HepG2 (cell line): ENCODE results near the gene TRAF3. TPM values are rescaled to one million over a fixed set of nuclear protein-coding genes. Genes with fewer than 3 reads are reported as not detected.

Source experiments
- EZH2 ChIP-seq: conservative IDR thresholded peaks from 2 replicates; pipeline ENCODE4 v1.6.1; 2012; ENCODE audit warnings: mild to moderate bottlenecking, low read depth, low read length, moderate library complexity
- FOXP1 ChIP-seq, 2 experiments: fragments of 450-650 bp in 1 of 2; IDR thresholded peaks; 2 replicates each; pipeline ENCODE4 v1.6.1; 2017 to 2018; ENCODE audit warnings: antibody characterized with exemption in 1 of 2
- MED8 ChIP-seq: sonication (generic); formaldehyde crosslinking; IDR thresholded peaks from 2 replicates; pipeline ENCODE4 v1.8.1; 2023; ENCODE audit warnings: mild to moderate bottlenecking, missing genetic modification reagents; ENCODE audit not compliant: insufficient replicate concordance
- PHF21A ChIP-seq: sonication (generic); formaldehyde crosslinking; IDR thresholded peaks from 2 replicates; pipeline ENCODE4 v1.5.0; 2020; ENCODE audit warnings: mild to moderate bottlenecking, missing genetic modification reagents
- SALL1 ChIP-seq: sonication (generic); formaldehyde crosslinking; IDR thresholded peaks from 2 replicates; pipeline ENCODE4 v1.8.0; 2022; ENCODE audit warnings: mild to moderate bottlenecking, missing genetic modification reagents
- SATB2 ChIP-seq: sonication (generic); formaldehyde crosslinking; IDR thresholded peaks from 2 replicates; pipeline ENCODE4 v1.5.0; 2020; ENCODE audit warnings: missing genetic modification reagents
- TSC22D2 ChIP-seq: sonication (generic); formaldehyde crosslinking; IDR thresholded peaks from 2 replicates; pipeline ENCODE4 v1.5.1; 2020; ENCODE audit warnings: missing genetic modification reagents, mild to moderate bottlenecking, borderline replicate concordance
- ZIK1 ChIP-seq: sonication (generic); formaldehyde crosslinking; IDR thresholded peaks from 2 replicates; pipeline ENCODE4 v1.5.0; 2020; ENCODE audit warnings: mild to moderate bottlenecking, low read depth, missing genetic modification reagents, borderline replicate concordance
- ZMYM3 ChIP-seq: sonication (generic); formaldehyde crosslinking; IDR thresholded peaks from 2 replicates; pipeline ENCODE4 v1.5.1; 2020; ENCODE audit warnings: mild to moderate bottlenecking, missing genetic modification reagents
- ZNF24 ChIP-seq: fragments of 450-650 bp; IDR thresholded peaks from 2 replicates; pipeline ENCODE4 v1.6.1; 2017; ENCODE audit warnings: antibody characterized with exemption, mild to moderate bottlenecking
- ZNF891 ChIP-seq: sonication (generic); formaldehyde crosslinking; IDR thresholded peaks from 2 replicates; pipeline ENCODE4 v1.5.0; 2020; ENCODE audit warnings: mild to moderate bottlenecking, missing genetic modification reagents
- polyA plus RNA-seq, 8 experiments: library from polyadenylated mRNA; depleted of rRNA in 3 of 8; stranded (reverse) in 7 of 8; unstranded in 1 of 8; fragments of >200 nt; fragmentation: Illumina TruSeq in 4 of 8; extraction: Trizol in 4 of 8; gene quantifications; 2 replicates each; pipeline versions ENCODE4 v1.2.1 to v1.2.3, GENCODE V29; 2011 to 2016; ENCODE audit warnings: low read depth in 4 of 8, missing spikeins in 1 of 8, mixed read lengths in 1 of 8; ENCODE audit not compliant: insufficient read depth in 1 of 8
- total RNA-seq, 5 experiments: library from RNA; depleted of rRNA; stranded (reverse); fragments of >200 nt; fragmentation: Illumina TruSeq; extraction: Trizol; gene quantifications; 2 replicates each; pipeline ENCODE4 v1.2.3, GENCODE V29; 2016; ENCODE audit warnings: low read depth in 1 of 5
- TF ChIP-seq, protein P1 (sequence below): sonication (generic); formaldehyde crosslinking; conservative IDR thresholded peaks from 2 replicates; pipeline ENCODE4 v1.4.0; 2020; ENCODE audit warnings: mild to moderate bottlenecking, missing genetic modification reagents, moderate library complexity
- TF ChIP-seq, protein P2 (sequence below): sonication (generic); formaldehyde crosslinking; conservative IDR thresholded peaks from 2 replicates; pipeline ENCODE4 v1.4.0; 2020; ENCODE audit warnings: missing genetic modification reagents
- TF ChIP-seq, protein P3 (sequence below): sonication (generic); formaldehyde crosslinking; IDR thresholded peaks from 2 replicates; pipeline ENCODE4 v1.4.0; 2020; ENCODE audit warnings: missing genetic modification reagents
- TF ChIP-seq, protein P4 (sequence below): sonication (generic); formaldehyde crosslinking; conservative IDR thresholded peaks from 2 replicates; pipeline ENCODE4 v1.8.0; 2022; ENCODE audit warnings: mild to moderate bottlenecking, moderate library complexity, missing genetic modification reagents
- TF ChIP-seq, protein P5 (sequence below): sonication (generic); formaldehyde crosslinking; IDR thresholded peaks from 2 replicates; pipeline ENCODE4 v1.4.0; 2020; ENCODE audit warnings: missing genetic modification reagents
- TF ChIP-seq, protein P6 (sequence below), 2 experiments: sonication (generic) in 1 of 2; formaldehyde crosslinking in 1 of 2; IDR thresholded peaks; 2 replicates each; pipeline versions ENCODE4 v1.5.1 to v1.6.1; 2011 to 2020; ENCODE audit warnings: borderline replicate concordance in 1 of 2, low read depth in 1 of 2, low read length in 1 of 2, mild to moderate bottlenecking in 1 of 2, missing genetic modification reagents in 1 of 2, moderate library complexity in 1 of 2

The TRAF3 gene
- total and polyA plus RNA-seq, 2 of the 13 experiments (the other 11 are each of a cell fraction or from before 2014, with no cell fraction given), result 6.9 to 12.2 TPM

DNA sequence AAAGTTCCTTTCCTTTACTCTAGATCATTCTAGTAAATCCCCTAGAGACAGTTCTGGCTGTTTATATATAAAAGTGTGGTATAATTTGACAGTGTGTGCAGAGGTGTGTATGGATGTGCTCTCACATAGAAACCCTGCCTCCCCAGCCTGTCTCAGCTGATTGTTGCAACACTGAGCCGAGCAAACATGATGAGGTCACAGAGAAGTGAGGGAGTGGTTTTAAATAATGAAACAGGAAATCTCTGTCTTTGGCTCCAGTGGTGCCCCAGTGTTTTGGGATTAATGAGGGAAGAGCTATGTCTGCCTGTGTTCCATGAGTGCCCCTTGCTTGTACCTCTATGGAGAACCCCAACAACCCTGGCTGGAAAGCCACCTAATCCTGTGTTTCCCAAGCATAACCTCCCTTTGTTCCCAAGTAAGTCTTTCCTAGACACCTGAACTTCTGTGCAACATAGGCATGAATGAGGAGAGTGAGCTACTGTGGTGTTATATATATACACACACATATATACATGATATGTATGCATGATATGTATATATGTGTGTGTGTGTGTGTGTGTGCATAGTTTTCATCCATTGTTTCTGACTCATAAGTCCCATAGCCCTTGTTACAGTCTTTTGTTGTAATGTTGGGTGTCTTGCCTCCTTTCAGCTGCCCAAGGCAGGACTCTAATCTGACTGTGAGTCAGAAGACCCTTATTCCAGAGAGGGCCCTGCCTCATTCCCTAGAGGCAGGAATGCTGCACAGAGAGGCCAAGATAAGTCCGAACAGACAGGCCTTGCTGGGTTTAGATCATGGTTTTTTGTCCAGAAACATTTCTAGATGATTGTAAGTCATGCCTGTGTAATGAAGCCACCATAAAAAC is 18.0 kb downstream of the TRAF3 start (continued):
- TF ChIP-seq, protein P1, sequence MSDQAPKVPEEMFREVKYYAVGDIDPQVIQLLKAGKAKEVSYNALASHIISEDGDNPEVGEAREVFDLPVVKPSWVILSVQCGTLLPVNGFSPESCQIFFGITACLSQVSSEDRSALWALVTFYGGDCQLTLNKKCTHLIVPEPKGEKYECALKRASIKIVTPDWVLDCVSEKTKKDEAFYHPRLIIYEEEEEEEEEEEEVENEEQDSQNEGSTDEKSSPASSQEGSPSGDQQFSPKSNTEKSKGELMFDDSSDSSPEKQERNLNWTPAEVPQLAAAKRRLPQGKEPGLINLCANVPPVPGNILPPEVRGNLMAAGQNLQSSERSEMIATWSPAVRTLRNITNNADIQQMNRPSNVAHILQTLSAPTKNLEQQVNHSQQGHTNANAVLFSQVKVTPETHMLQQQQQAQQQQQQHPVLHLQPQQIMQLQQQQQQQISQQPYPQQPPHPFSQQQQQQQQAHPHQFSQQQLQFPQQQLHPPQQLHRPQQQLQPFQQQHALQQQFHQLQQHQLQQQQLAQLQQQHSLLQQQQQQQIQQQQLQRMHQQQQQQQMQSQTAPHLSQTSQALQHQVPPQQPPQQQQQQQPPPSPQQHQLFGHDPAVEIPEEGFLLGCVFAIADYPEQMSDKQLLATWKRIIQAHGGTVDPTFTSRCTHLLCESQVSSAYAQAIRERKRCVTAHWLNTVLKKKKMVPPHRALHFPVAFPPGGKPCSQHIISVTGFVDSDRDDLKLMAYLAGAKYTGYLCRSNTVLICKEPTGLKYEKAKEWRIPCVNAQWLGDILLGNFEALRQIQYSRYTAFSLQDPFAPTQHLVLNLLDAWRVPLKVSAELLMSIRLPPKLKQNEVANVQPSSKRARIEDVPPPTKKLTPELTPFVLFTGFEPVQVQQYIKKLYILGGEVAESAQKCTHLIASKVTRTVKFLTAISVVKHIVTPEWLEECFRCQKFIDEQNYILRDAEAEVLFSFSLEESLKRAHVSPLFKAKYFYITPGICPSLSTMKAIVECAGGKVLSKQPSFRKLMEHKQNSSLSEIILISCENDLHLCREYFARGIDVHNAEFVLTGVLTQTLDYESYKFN (CRISPR knock-in tag), result no peak
- TF ChIP-seq, protein P2, sequence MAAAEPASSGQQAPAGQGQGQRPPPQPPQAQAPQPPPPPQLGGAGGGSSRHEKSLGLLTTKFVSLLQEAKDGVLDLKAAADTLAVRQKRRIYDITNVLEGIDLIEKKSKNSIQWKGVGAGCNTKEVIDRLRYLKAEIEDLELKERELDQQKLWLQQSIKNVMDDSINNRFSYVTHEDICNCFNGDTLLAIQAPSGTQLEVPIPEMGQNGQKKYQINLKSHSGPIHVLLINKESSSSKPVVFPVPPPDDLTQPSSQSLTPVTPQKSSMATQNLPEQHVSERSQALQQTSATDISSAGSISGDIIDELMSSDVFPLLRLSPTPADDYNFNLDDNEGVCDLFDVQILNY (CRISPR knock-in tag), result no peak
- TF ChIP-seq SATB2, result no peak
- TF ChIP-seq FOXP1 (IDR thresholded peaks at IDR 0.05), result no peak
- TF ChIP-seq FOXP1 (CRISPR knock-in tag; IDR thresholded peaks at IDR 0.05), result no peak
- TF ChIP-seq MED8, result no peak
- TF ChIP-seq ZNF24, result no peak
- TF ChIP-seq, protein P3, sequence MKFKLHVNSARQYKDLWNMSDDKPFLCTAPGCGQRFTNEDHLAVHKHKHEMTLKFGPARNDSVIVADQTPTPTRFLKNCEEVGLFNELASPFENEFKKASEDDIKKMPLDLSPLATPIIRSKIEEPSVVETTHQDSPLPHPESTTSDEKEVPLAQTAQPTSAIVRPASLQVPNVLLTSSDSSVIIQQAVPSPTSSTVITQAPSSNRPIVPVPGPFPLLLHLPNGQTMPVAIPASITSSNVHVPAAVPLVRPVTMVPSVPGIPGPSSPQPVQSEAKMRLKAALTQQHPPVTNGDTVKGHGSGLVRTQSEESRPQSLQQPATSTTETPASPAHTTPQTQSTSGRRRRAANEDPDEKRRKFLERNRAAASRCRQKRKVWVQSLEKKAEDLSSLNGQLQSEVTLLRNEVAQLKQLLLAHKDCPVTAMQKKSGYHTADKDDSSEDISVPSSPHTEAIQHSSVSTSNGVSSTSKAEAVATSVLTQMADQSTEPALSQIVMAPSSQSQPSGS, result peak; percentile 96
- no peak for TF ChIP-seq ZNF891
- TF ChIP-seq SALL1 (CRISPR knock-in tag), result no peak
- TF ChIP-seq EZH2, result no peak
- TF ChIP-seq, protein P4, sequence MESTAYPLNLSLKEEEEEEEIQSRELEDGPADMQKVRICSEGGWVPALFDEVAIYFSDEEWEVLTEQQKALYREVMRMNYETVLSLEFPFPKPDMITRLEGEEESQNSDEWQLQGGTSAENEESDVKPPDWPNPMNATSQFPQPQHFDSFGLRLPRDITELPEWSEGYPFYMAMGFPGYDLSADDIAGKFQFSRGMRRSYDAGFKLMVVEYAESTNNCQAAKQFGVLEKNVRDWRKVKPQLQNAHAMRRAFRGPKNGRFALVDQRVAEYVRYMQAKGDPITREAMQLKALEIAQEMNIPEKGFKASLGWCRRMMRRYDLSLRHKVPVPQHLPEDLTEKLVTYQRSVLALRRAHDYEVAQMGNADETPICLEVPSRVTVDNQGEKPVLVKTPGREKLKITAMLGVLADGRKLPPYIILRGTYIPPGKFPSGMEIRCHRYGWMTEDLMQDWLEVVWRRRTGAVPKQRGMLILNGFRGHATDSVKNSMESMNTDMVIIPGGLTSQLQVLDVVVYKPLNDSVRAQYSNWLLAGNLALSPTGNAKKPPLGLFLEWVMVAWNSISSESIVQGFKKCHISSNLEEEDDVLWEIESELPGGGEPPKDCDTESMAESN (CRISPR knock-in tag), result no peak
- 0 out of 2 replicates have a peak, but pooled peaks have one; percentile 13 for TF ChIP-seq ZMYM3 (CRISPR knock-in tag)
- TF ChIP-seq TSC22D2 (CRISPR knock-in tag), result no peak
- TF ChIP-seq, protein P5, sequence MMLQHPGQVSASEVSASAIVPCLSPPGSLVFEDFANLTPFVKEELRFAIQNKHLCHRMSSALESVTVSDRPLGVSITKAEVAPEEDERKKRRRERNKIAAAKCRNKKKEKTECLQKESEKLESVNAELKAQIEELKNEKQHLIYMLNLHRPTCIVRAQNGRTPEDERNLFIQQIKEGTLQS (CRISPR knock-in tag), result 0 out of 2 replicates have a peak, but pooled peaks have one; percentile 35
- peak; percentile 43; the same call in 1 of the 2 replicates for TF ChIP-seq PHF21A
- no peak for TF ChIP-seq ZIK1 (CRISPR knock-in tag)
- TF ChIP-seq, protein P6, sequence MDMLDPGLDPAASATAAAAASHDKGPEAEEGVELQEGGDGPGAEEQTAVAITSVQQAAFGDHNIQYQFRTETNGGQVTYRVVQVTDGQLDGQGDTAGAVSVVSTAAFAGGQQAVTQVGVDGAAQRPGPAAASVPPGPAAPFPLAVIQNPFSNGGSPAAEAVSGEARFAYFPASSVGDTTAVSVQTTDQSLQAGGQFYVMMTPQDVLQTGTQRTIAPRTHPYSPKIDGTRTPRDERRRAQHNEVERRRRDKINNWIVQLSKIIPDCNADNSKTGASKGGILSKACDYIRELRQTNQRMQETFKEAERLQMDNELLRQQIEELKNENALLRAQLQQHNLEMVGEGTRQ (IDR thresholded peaks at IDR 0.05; ENCODE audit: low read depth, low read length), result no peak
- TF ChIP-seq, protein P6 (CRISPR knock-in tag; IDR thresholded peaks at IDR 0.05; ENCODE audit: borderline replicate concordance), result no peak
